HepG2 (cell line): ENCODE results near the gene KCNJ6. TPM values are rescaled to one million over a fixed set of nuclear protein-coding genes. Genes with fewer than 3 reads are reported as not detected.

ENCODE experiments used
- ATAC-seq: fragments of 200-7000 bp; cut with Tn5 transposase; 3 replicates; pipeline ENCODE4 v1.9.1; 2020; ENCODE audit warnings: mild to moderate bottlenecking, moderate library complexity
- BruUV-seq: library from RNA; stranded (reverse); fragments of 400-500 nt; replicated peaks from 2 replicates; lab custom pipeline; 2021; lab: Mats Ljungman, UMichigan
- CTCF ChIA-PET: fragments of 300-600 bp; formaldehyde crosslinking; extraction: SDS; loops from one replicate; lab custom pipeline; 2021; ENCODE audit warnings: low total read pairs, inconsistent platforms, low intra/inter-chr PET ratio; lab: Yijun Ruan, JAX
- POLR2A ChIA-PET: fragments of 350-600 bp; sonication (Branson Sonifier 250); formaldehyde crosslinking; loops from one replicate; lab custom pipeline; 2020; ENCODE audit warnings: antibody characterized with exemption, inconsistent platforms; lab: Yijun Ruan, JAX
- DNase-seq: peaks from one replicate; pipeline ENCODE4 v3.0.0-alpha.2; 2015; ENCODE audit warnings: low spot score
- FAIRE-seq: peaks from 3 replicates; lab custom pipeline; 2011; peaks lifted over from hg19 to GRCh38; lab: Jason Lieb, UNC
- H2AFZ ChIP-seq: one replicate; pipeline ENCODE4 v1.6.1; 2011; ENCODE audit warnings: low read length, inconsistent platforms
- H3K27ac ChIP-seq: fragments of 300-600 bp; 3 replicates; pipeline ENCODE4 v1.8.0; 2011; ENCODE audit warnings: mixed run types, mild to moderate bottlenecking, mixed read lengths, low read length, inconsistent platforms; ENCODE audit not compliant: insufficient read depth; ENCODE audit errors: extremely low read length
- H3K27me3 ChIP-seq, 2 experiments: fragments of 200-600 bp in 1 of 2; 2 replicates in 1 of 2; 3 replicates in 1 of 2; pipeline versions ENCODE4 v1.6.0 to v1.8.0; 2011; ENCODE audit warnings: low read length in 2 of 2, mild to moderate bottlenecking in 2 of 2, moderate library complexity in 2 of 2, inconsistent platforms in 1 of 2; ENCODE audit not compliant: insufficient read depth in 2 of 2, control insufficient read depth in 1 of 2
- H3K36me3 ChIP-seq, 2 experiments: fragments of 200-600 bp in 1 of 2; replicated peaks in 1 of 2; 2 replicates in 1 of 2; 3 replicates in 1 of 2; pipeline versions ENCODE4 v1.5.1 to v1.8.0; 2011; ENCODE audit warnings: low read length in 2 of 2, inconsistent platforms in 1 of 2; ENCODE audit not compliant: insufficient read depth in 2 of 2, control insufficient read depth in 1 of 2
- H3K4me1 ChIP-seq: 2 replicates; pipeline ENCODE4 v1.5.1; 2012; ENCODE audit warnings: low read length, inconsistent platforms; ENCODE audit not compliant: insufficient read depth
- H3K4me2 ChIP-seq: 2 replicates; pipeline ENCODE4 v1.6.0; 2011; ENCODE audit warnings: low read depth, low read length, inconsistent platforms
- H3K4me3 ChIP-seq, 3 experiments: fragments of 200-600 bp in 1 of 3; sonication (generic), shearing (Covaris generic) in 1 of 3; replicated peaks in 1 of 3; 2 replicates each; pipeline ENCODE4 v1.5.1; 2011 to 2016; ENCODE audit warnings: low read length in 3 of 3, inconsistent platforms in 2 of 3, low read depth in 2 of 3, mild to moderate bottlenecking in 2 of 3, control low read depth in 1 of 3, mixed read lengths in 1 of 3; ENCODE audit not compliant: insufficient read depth in 1 of 3
- H3K79me2 ChIP-seq: one replicate; pipeline ENCODE4 v1.6.1; 2011; ENCODE audit warnings: low read length, inconsistent platforms; ENCODE audit not compliant: insufficient read depth
- H3K9ac ChIP-seq: 2 replicates; pipeline ENCODE4 v1.6.0; 2011; ENCODE audit warnings: mild to moderate bottlenecking, low read depth, low read length, inconsistent platforms; ENCODE audit not compliant: insufficient read depth
- H3K9me3 ChIP-seq: 2 replicates; pipeline ENCODE4 v1.5.1; 2012; ENCODE audit warnings: mild to moderate bottlenecking, low read length
- H4K20me1 ChIP-seq: 2 replicates; pipeline ENCODE4 v1.6.0; 2011; ENCODE audit warnings: inconsistent platforms, mild to moderate bottlenecking, low read length, moderate library complexity; ENCODE audit not compliant: insufficient read depth
- ATF1 ChIP-seq: IDR thresholded peaks from 2 replicates; pipeline ENCODE4 v1.6.1; 2016; ENCODE audit warnings: mild to moderate bottlenecking, control low read depth
- KAT8 ChIP-seq: IDR thresholded peaks from 2 replicates; pipeline ENCODE4 v1.6.1; 2016; ENCODE audit warnings: missing genetic modification reagents, missing compliant biosample characterization
- PAWR ChIP-seq: sonication (generic); formaldehyde crosslinking; IDR thresholded peaks from 2 replicates; pipeline ENCODE4 v1.4.0; 2020; ENCODE audit warnings: missing genetic modification reagents, mild to moderate bottlenecking, borderline replicate concordance
- PPARG ChIP-seq: conservative IDR thresholded peaks from 2 replicates; pipeline ENCODE4 v1.6.1; 2016; ENCODE audit warnings: missing biosample characterization, missing genetic modification reagents
- SRSF4 ChIP-seq: fragments of 200-400 bp; formaldehyde crosslinking; IDR thresholded peaks from one replicate; pipeline ENCODE4 v1.6.1; 2018; ENCODE audit warnings: mild to moderate bottlenecking, low read depth, low read length, moderate library complexity; ENCODE audit not compliant: poor library complexity, severe bottlenecking
- ZBTB46 ChIP-seq: sonication (generic); formaldehyde crosslinking; IDR thresholded peaks from 2 replicates; pipeline ENCODE4 v1.4.0; 2020; ENCODE audit warnings: mild to moderate bottlenecking, missing genetic modification reagents, borderline replicate concordance
- WGBS: methylation state at CpG from one replicate; pipeline ENCODE4 v1.1.6; 2017; ENCODE audit warnings: low lambda C conversion rate; 5-methylcytosine and 5-hydroxymethylcytosine counted together
- in situ Hi-C: cut with HindIII; loops from 2 replicates; pipeline ENCODE4 v1.10.0; 2017; ENCODE audit warnings: low pct_unique_long_range_greater_than_20kb; ENCODE audit not compliant: extremely low pct_ligation_motif_present
- intact Hi-C: fragments of 100-400 bp; cut with micrococcal nuclease; formaldehyde crosslinking; loops from one replicate; pipeline ENCODE4 v1.10.0; 2022; ENCODE audit not compliant: unreplicated experiment
- polyA plus RNA-seq, 8 experiments: library from polyadenylated mRNA; depleted of rRNA in 3 of 8; stranded (reverse) in 7 of 8; unstranded in 1 of 8; fragments of >200 nt; fragmentation: Illumina TruSeq in 4 of 8; extraction: Trizol in 4 of 8; gene quantifications; 2 replicates each; pipeline versions ENCODE4 v1.2.1 to v1.2.3, GENCODE V29; 2011 to 2016; ENCODE audit warnings: low read depth in 4 of 8, missing spikeins in 1 of 8, mixed read lengths in 1 of 8; ENCODE audit not compliant: insufficient read depth in 1 of 8
- total RNA-seq, 5 experiments: library from RNA; depleted of rRNA; stranded (reverse); fragments of >200 nt; fragmentation: Illumina TruSeq; extraction: Trizol; gene quantifications; 2 replicates each; pipeline ENCODE4 v1.2.3, GENCODE V29; 2016; ENCODE audit warnings: low read depth in 1 of 5

KCNJ6 gene
- total and polyA plus RNA-seq, 2 of the 13 experiments (the other 11 are each of a cell fraction or from before 2014, with no cell fraction given) = not detected

- CTCF ChIA-PET = no interaction called here
- ATAC-seq (no peak), DNase-seq (no peak), FAIRE-seq (no peak)
- H2AFZ ChIP-seq = no peak overlapping the region
- H4K20me1 ChIP-seq = no peaks in the 10 kb centered on the region
- H3K9me3 ChIP-seq = no peaks in the 10 kb centered on the region
- no peaks in the 10 kb centered on the region for H3K4me1 ChIP-seq
- no peak overlapping the region for H3K4me2 ChIP-seq
- no peaks in the 10 kb centered on the region for H3K36me3 ChIP-seq
- no peak overlapping the region for H3K27ac ChIP-seq
- no peak overlapping the region for H3K4me3 ChIP-seq
- in situ Hi-C loops = no loop called here
- WGBS = 5% methylated on average over 2 of the region's 2 CpGs
- TF ChIP-seq ATF1 = no peak
- TF ChIP-seq, all 625 proteins: peak for 0
- H3K79me2 ChIP-seq = no peaks in the 10 kb centered on the region
- intact Hi-C loops = no loop called here
- no peak overlapping the region for H3K9ac ChIP-seq
- no peaks in the 10 kb centered on the region for H3K27me3 ChIP-seq
- no TSS peak for BruUV-seq
- POLR2A ChIA-PET = no interaction called here
Observed at GRCh38 chr21:37861561-37861960, 54.7 kb downstream of the KCNJ6 start.

- intact Hi-C loops = no loop called here
- Histone ChIP-seq H2AFZ (no peak overlapping the region), H3K9ac (no peak overlapping the region), H3K4me1 (no peaks in the 10 kb centered on the region), H3K36me3 (no peaks in the 10 kb centered on the region), H3K4me2 (no peak overlapping the region), H3K79me2 (no peaks in the 10 kb centered on the region), H3K4me3 (no peak overlapping the region), H4K20me1 (no peaks in the 10 kb centered on the region), H3K27me3 (no peaks in the 10 kb centered on the region), H3K9me3 (no peaks in the 10 kb centered on the region), H3K27ac (no peak overlapping the region)
- DNase-seq (no peak), FAIRE-seq (no peak), ATAC-seq (no peak)
- no TSS peak for BruUV-seq
- in situ Hi-C loops = no loop called here
- ChIA-PET POLR2A (no interaction called here), CTCF (no interaction called here)
- 4% methylated on average over 2 of the region's 2 CpGs for WGBS
- TF ChIP-seq SRSF4 = no peak
- TF ChIP-seq KAT8 (CRISPR knock-in tag) = no peak
- TF ChIP-seq PPARG = no peak
- TF ChIP-seq PAWR (CRISPR knock-in tag) = no peak
- no peak for TF ChIP-seq ZBTB46 (CRISPR knock-in tag)
Observed at GRCh38 chr21:37860416-37860815, 55.8 kb downstream of the KCNJ6 start.
